IMR-90 (cell line): ENCODE measurements around the gene MALL. TPM values are rescaled to one million over a fixed set of nuclear protein-coding genes. Genes with fewer than 3 reads are reported as not detected.
A peak's percentile ranks its signal among the peaks of the same experiment; 100 is the strongest.
"Not testable (repeated sequence)": the region's sequence is repeated elsewhere in the genome, so short reads cannot be mapped to it uniquely, and the experiment has no call there.

Experiments used
- ATAC-seq: fragments of 200-7000 bp; cut with Tn5 transposase; 2 replicates; pipeline ENCODE4 v1.9.1; 2020; ENCODE audit warnings: low read depth, mild to moderate bottlenecking, moderate library complexity
- BruUV-seq: library from RNA; stranded (reverse); fragments of 400-500 nt; replicated peaks from 2 replicates; lab custom pipeline; 2021; lab: Mats Ljungman, UMichigan
- CTCF ChIA-PET: fragments of 300-600 bp; formaldehyde crosslinking; extraction: SDS; loops from one replicate; lab custom pipeline; 2021; ENCODE audit warnings: antibody characterized with exemption; lab: Yijun Ruan, JAX
- POLR2A ChIA-PET: fragments of 300-600 bp; sonication (Branson Sonifier 250); formaldehyde crosslinking; loops from one replicate; lab custom pipeline; 2022; ENCODE audit warnings: antibody characterized with exemption; ENCODE audit not compliant: unreplicated experiment; lab: Charles Lee
- DNase-seq: peaks from one replicate; pipeline ENCODE4 v3.0.0; 2013
- H2AFZ ChIP-seq: replicated peaks from 2 replicates; pipeline ENCODE3; 2013; ENCODE audit warnings: low read length, mild to moderate bottlenecking; ENCODE audit not compliant: poor library complexity
- H2AK5ac ChIP-seq: 2 replicates; pipeline ENCODE4 v1.6.1; 2013; ENCODE audit warnings: low read depth, low read length, inconsistent platforms
- H2AK9ac ChIP-seq: replicated peaks from 2 replicates; pipeline ENCODE3; 2013; ENCODE audit warnings: mild to moderate bottlenecking, low read depth, low read length, moderate library complexity; ENCODE audit not compliant: poor library complexity
- H2BK120ac ChIP-seq: 2 replicates; pipeline ENCODE4 v1.6.1; 2013; ENCODE audit warnings: low read depth, low read length, inconsistent platforms
- H2BK15ac ChIP-seq: 3 replicates; pipeline ENCODE4 v1.6.1; 2013; ENCODE audit warnings: low read depth, low read length, inconsistent platforms
- H2BK20ac ChIP-seq: 2 replicates; pipeline ENCODE4 v1.6.1; 2013; ENCODE audit warnings: low read depth, mild to moderate bottlenecking, inconsistent platforms, low read length, moderate library complexity
- H2BK5ac ChIP-seq: 2 replicates; pipeline ENCODE4 v1.6.1; 2013; ENCODE audit warnings: mild to moderate bottlenecking, low read depth, low read length, inconsistent platforms; ENCODE audit not compliant: poor library complexity, severe bottlenecking
- H3K14ac ChIP-seq: replicated peaks from 2 replicates; pipeline ENCODE4 v1.6.1; 2013; ENCODE audit warnings: low read depth, low read length, inconsistent platforms
- H3K18ac ChIP-seq: 2 replicates; pipeline ENCODE4 v1.6.1; 2013; ENCODE audit warnings: low read depth, low read length, control low read depth
- H3K23ac ChIP-seq: 2 replicates; pipeline ENCODE4 v1.6.1; 2013; ENCODE audit warnings: low read depth, low read length, inconsistent platforms
- H3K27ac ChIP-seq: 2 replicates; pipeline ENCODE4 v1.5.1; 2013; ENCODE audit warnings: mild to moderate bottlenecking, control low read depth, low read length; ENCODE audit not compliant: insufficient read depth
- H3K27me3 ChIP-seq: 2 replicates; pipeline ENCODE4 v1.6.1; 2013; ENCODE audit warnings: low read length; ENCODE audit not compliant: control insufficient read depth, insufficient read depth
- H3K36me3 ChIP-seq: 2 replicates; pipeline ENCODE4 v1.6.1; 2013; ENCODE audit warnings: low read length, mixed read lengths; ENCODE audit not compliant: control insufficient read depth, insufficient read depth
- H3K4ac ChIP-seq: 2 replicates; pipeline ENCODE4 v1.6.1; 2013; ENCODE audit warnings: low read depth, low read length, inconsistent platforms
- H3K4me1 ChIP-seq: 2 replicates; pipeline ENCODE4 v1.6.1; 2013; ENCODE audit warnings: low read length, mixed read lengths; ENCODE audit not compliant: control insufficient read depth, insufficient read depth
- H3K4me2 ChIP-seq: 2 replicates; pipeline ENCODE4 v1.6.1; 2013; ENCODE audit warnings: low read depth, mild to moderate bottlenecking, control low read depth, low read length, moderate library complexity
- H3K4me3 ChIP-seq: 2 replicates; pipeline ENCODE4 v1.5.1; 2013; ENCODE audit warnings: low read depth, mild to moderate bottlenecking, control low read depth, low read length, moderate library complexity; ENCODE audit not compliant: insufficient read depth
- H3K56ac ChIP-seq: 2 replicates; pipeline ENCODE4 v1.6.1; 2013; ENCODE audit warnings: low read length, inconsistent platforms; ENCODE audit not compliant: insufficient read depth; ENCODE audit errors: extremely low read depth
- H3K79me1 ChIP-seq, 2 experiments: 2 replicates each; pipeline ENCODE4 v1.6.1; 2013; ENCODE audit warnings: low read length in 2 of 2, inconsistent platforms in 1 of 2, low read depth in 1 of 2
- H3K9ac ChIP-seq: 2 replicates; pipeline ENCODE4 v1.6.1; 2013; ENCODE audit warnings: low read depth, low read length, control low read depth
- H3K9me1 ChIP-seq: 2 replicates; pipeline ENCODE4 v1.6.1; 2013; ENCODE audit warnings: low read length, inconsistent platforms; ENCODE audit not compliant: insufficient read depth
- H3K9me3 ChIP-seq: 2 replicates; pipeline ENCODE4 v1.6.1; 2013; ENCODE audit warnings: low read length; ENCODE audit not compliant: control insufficient read depth, insufficient read depth
- H4K20me1 ChIP-seq: 2 replicates; pipeline ENCODE4 v1.6.1; 2013; ENCODE audit warnings: low read length, inconsistent platforms; ENCODE audit not compliant: insufficient read depth
- H4K5ac ChIP-seq: 2 replicates; pipeline ENCODE4 v1.6.1; 2013; ENCODE audit warnings: mild to moderate bottlenecking, low read depth, low read length, control low read depth
- H4K8ac ChIP-seq, 2 experiments: 2 replicates each; pipeline ENCODE4 v1.6.1; 2013; ENCODE audit warnings: low read depth in 2 of 2, low read length in 2 of 2, control low read depth in 1 of 2, inconsistent platforms in 1 of 2
- H4K91ac ChIP-seq: 2 replicates; pipeline ENCODE4 v1.6.1; 2013; ENCODE audit warnings: low read depth, low read length, inconsistent platforms; ENCODE audit not compliant: insufficient read depth
- CEBPB ChIP-seq: IDR thresholded peaks from 2 replicates; pipeline ENCODE4 v1.6.1; 2012; ENCODE audit warnings: low read depth, low read length, improper control_type of control experiment
- WGBS, 2 experiments: methylation state at CpG; one replicate each; pipeline versions ENCODE4 v1.1.5 to v1.1.7; 2013; ENCODE audit warnings: missing lambda C conversion rate in 2 of 2; ENCODE audit not compliant: insufficient read length in 1 of 2; ENCODE audit errors: extremely low coverage in 2 of 2; 5-methylcytosine and 5-hydroxymethylcytosine counted together
- dilution Hi-C: fragments of 300-500 bp; cut with HindIII; formaldehyde crosslinking; loops from one replicate; pipeline ENCODE4 v1.14.3; 2018; ENCODE audit warnings: low sequenced_read_pairs; ENCODE audit not compliant: unreplicated experiment
- in situ Hi-C: fragments of 300-500 bp; cut with MboI; formaldehyde crosslinking; loops from 3 replicates; pipeline ENCODE4 v1.14.3; 2019; ENCODE audit warnings: low sequenced_read_pairs, inconsistent platforms, mixed read lengths
- intact Hi-C: fragments of 100-400 bp; cut with micrococcal nuclease; formaldehyde crosslinking; loops from 2 replicates; pipeline ENCODE4 v1.10.0; 2022
- polyA plus RNA-seq, 3 experiments: library from polyadenylated mRNA; depleted of rRNA; stranded (reverse); fragments of >200 nt; gene quantifications; 2 replicates each; pipeline ENCODE4 v1.2.3, GENCODE V29; 2012; ENCODE audit warnings: low replicate concordance in 1 of 3
- total RNA-seq: library from RNA; depleted of rRNA; stranded (reverse); fragments of >200 nt; gene quantifications from 2 replicates; pipeline ENCODE4 v1.2.3, GENCODE V29; 2012

Gene MALL
- total and polyA plus RNA-seq, 2 of the 4 experiments (the other 2 are of a cell fraction), result 1.6 TPM

DNA sequence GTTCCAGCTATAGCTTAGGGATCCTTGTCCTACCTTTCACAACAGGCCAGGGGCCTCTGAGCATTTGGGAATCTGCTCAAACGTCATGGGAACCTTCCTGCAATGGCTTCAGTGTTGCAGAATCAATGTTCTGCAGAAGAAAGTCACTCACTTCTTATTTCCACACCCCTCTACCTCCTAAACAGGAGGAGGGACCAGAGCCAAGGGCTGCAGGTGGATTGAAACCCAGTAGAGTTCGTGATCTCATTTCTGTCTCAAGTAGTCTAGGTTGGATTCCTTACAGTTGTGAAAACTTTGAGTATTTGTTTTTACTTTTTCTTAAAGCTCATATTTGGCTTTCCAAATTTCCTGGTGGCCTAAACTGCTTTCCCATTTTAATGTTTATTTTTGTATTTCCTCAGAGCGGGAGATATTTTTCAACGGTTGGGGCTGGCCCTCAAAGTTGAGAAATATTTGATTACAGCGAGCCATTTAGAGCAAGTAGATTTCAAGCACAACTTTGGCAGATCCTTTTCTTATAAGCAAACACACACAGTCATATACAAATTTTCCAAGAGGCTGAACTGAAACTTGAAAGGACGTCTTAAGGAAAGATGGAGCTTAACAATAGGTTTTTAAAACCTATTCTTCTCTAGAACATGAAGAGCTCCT is 20.6 kb downstream of the MALL start:
- H3K4me1 ChIP-seq, H3K9me1 ChIP-seq, intact Hi-C loops, H3K27ac ChIP-seq, dilution Hi-C loops, H3K4me3 ChIP-seq, H4K91ac ChIP-seq, H4K5ac ChIP-seq, H3K23ac ChIP-seq, H3K56ac ChIP-seq, H3K79me1 ChIP-seq, H4K20me1 ChIP-seq, H2BK5ac ChIP-seq, in situ Hi-C loops, BruUV-seq, H2BK20ac ChIP-seq, H2AFZ ChIP-seq, H4K8ac ChIP-seq, H3K27me3 ChIP-seq, H3K4ac ChIP-seq, H2AK5ac ChIP-seq, H3K14ac ChIP-seq, H2BK15ac ChIP-seq, H3K9ac ChIP-seq, H3K4me2 ChIP-seq, H3K36me3 ChIP-seq, H3K9me3 ChIP-seq, POLR2A ChIA-PET, H3K18ac ChIP-seq, H2AK9ac ChIP-seq, H2BK120ac ChIP-seq: not testable (repeated sequence)
- ATAC-seq (peak; percentile 82), DNase-seq (peak; percentile 42)
- 0 out of 2 replicates have a peak, but pooled peaks have one; percentile 19 for TF ChIP-seq CEBPB
- CTCF ChIA-PET, result interaction anchor here (0.6 kb wide), 1 partner anchor 955 kb away, joined by 4 read pairs; no protein-coding TSS in a partner anchor
- no CpG with 5 or more reads among the region's 6 CpGs for WGBS, 2 experiments

DNA sequence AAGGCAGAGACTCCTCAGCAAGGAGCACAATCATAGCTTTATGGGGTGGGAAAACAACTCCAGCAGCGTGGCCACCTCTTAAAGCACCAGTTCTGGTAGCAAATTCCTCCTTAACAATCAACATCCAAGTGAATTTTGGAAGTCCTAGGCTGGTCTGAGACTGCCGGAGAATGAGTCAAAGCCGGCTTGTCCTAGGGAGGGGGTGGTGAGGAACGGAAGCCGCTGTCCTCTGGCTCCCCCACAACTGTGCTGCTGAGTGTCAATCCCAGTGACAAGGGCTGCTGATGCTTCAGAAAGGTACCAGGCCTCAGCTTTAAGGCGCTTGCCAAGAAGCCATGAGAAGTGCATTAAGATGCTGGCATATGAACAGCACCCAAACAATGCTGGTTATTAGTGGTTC is 21.7 kb downstream of the MALL start:
- H2BK5ac ChIP-seq, H3K4ac ChIP-seq, H2AK5ac ChIP-seq, H2BK20ac ChIP-seq, H3K14ac ChIP-seq, H3K4me3 ChIP-seq, H2AK9ac ChIP-seq, H3K27ac ChIP-seq, H3K9me3 ChIP-seq, H3K56ac ChIP-seq, H4K91ac ChIP-seq, POLR2A ChIA-PET, H3K4me1 ChIP-seq, DNase-seq, H4K8ac ChIP-seq, BruUV-seq, ATAC-seq, H3K79me1 ChIP-seq, H4K20me1 ChIP-seq, H3K9ac ChIP-seq, H2BK15ac ChIP-seq, dilution Hi-C loops, H3K4me2 ChIP-seq, CTCF ChIA-PET, H3K18ac ChIP-seq, H4K5ac ChIP-seq, H3K9me1 ChIP-seq, H3K23ac ChIP-seq, H3K27me3 ChIP-seq, intact Hi-C loops, in situ Hi-C loops, H2BK120ac ChIP-seq, H3K36me3 ChIP-seq, H2AFZ ChIP-seq: not testable (repeated sequence)
- WGBS, 2 experiments, result no CpG with 5 or more reads among the region's 6 CpGs
